Glomerular visceral epithelial cell (primary cell): ENCODE results near the gene IL1R1.

ENCODE experiments used
- DNase-seq: peaks from one replicate; pipeline ENCODE4 v3.0.0-alpha.2; 2016; ENCODE audit errors: extremely low spot score

The IL1R1 gene

DNA sequence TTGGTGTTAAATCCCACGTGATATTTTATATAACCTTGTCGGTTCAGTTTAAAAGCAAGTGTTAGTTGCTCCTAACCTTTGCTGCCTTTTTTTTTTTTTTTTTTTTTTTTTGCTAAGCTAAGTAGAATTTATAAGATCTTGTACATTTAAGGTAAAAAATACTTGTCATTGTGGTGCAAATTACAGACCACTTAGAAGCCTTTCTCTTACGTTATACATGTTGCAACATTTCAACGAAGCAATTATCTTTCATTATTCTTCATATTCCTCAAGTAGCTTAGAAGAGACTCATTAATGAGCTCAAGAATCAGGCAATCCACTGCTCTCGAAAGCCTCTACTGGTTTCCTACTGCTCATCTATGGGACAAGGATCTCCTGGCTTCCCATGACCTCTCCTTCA, 29.4 kb downstream of the IL1R1 start:
- DNase-seq = no peak

DNA sequence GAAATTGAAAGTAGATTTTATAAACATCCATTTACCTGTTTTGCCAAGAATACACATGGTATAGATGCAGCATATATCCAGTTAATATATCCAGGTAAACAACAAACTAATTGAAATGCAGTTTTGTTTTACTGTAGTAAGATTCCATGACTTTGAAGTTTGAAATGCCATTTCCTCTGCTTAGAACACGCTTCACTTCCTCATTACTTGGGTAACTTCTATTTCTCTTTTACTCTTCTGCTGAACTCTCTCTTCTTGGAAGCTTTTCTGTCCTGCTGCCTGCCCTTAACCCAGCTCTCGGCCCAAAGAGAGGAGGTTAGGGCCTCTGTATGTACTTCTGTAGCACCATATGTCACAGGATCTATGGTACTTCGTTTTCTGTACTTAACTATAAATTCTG, 30.2 kb downstream of the IL1R1 start:
- DNase-seq = no peak

DNA sequence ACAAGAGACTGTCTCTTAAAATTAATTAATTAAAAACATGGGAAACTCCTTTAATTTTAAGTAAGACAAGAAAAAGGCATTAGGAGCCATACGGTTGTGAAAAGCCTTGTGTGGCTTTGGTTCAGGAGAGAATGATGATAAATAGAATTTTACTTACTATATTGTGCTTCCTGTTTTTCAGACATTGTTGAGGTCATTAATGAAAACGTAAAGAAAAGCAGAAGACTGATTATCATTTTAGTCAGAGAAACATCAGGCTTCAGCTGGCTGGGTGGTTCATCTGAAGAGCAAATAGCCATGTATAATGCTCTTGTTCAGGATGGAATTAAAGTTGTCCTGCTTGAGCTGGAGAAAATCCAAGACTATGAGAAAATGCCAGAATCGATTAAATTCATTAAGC, 33.6 kb downstream of the IL1R1 start:
- no peak for DNase-seq

DNA sequence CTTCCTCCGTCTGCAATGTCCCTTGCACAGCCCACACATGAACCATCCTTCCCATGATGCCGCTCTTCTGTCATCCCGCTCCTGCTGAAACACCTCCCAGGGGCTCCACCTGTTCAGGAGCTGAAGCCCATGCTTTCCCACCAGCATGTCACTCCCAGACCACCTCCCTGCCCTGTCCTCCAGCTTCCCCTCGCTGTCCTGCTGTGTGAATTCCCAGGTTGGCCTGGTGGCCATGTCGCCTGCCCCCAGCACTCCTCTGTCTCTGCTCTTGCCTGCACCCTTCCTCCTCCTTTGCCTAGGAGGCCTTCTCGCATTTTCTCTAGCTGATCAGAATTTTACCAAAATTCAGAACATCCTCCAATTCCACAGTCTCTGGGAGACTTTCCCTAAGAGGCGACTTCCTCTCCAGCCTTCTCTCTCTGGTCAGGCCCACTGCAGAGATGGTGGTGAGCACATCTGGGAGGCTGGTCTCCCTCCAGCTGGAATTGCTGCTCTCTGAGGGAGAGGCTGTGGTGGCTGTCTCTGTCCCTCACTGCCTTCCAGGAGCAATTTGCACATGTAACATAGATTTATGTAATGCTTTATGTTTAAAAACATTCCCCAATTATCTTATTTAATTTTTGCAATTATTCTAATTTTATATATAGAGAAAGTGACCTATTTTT, 35.4 kb downstream of the IL1R1 start:
- no peak for DNase-seq

DNA sequence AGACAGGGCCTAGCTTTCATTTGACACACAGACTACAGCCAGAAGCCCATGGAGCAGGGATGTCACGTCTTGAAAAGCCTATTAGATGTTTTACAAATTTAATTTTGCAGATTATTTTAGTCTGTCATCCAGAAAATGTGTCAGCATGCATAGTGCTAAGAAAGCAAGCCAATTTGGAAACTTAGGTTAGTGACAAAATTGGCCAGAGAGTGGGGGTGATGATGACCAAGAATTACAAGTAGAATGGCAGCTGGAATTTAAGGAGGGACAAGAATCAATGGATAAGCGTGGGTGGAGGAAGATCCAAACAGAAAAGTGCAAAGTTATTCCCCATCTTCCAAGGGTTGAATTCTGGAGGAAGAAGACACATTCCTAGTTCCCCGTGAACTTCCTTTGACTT, 36.5 kb downstream of the IL1R1 start:
- DNase-seq = no peak

DNA sequence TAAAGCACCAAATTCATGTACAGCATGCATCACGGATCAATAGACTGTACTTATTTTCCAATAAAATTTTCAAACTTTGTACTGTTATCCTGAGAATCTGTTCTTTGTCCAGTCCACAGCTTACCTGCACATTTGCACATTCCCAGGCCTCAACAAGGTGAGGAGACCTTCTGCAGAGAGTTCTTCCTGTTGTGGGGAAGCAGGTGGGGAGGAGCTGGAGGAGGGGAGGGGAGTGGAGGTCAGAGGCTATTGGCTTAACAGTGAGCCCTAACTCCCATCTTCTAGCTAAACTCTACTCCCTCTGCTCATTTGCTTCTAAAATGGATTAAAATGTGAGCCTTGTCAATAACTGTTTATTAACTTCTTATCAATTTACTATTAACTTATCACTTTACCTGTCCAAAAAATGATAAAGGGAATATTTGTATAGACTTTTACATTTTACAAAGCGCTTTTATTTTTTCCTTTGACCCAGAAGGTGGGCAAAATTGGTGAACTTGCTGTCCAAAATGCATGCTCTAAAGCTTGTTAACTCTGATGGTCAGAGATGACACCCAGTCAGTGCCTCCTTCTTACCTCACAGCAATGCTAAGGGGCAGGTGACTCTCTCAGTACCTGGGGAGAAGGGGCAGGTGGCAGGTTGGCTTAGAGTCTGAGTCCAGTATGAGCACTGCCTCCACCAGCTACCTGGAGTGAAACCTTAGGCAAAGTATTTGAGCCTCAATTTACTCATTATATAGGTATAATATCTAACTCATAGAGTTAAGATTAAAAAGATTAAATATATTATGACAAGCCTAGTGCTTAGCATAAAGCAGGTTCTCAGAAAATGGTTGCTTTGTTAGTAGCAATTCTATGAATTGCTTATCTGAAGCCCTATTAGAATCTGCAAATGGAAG, 37.5 kb downstream of the IL1R1 start:
- DNase-seq = no peak

DNA sequence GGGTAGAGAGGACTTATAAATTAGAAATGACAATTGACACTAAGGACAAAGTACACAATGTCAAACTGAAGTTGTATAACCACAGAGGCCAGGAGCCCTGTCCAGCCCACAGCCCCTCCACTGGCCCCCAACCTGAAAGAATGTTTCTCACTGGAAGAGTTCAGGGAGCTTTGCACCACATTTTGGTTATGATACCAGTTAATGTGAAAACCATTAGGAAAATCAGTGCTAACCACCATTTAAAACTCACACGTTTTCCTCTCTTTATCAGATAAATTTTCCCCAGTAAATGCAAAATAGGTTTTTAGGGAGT, 38.1 kb downstream of the IL1R1 start:
- DNase-seq = no peak

DNA sequence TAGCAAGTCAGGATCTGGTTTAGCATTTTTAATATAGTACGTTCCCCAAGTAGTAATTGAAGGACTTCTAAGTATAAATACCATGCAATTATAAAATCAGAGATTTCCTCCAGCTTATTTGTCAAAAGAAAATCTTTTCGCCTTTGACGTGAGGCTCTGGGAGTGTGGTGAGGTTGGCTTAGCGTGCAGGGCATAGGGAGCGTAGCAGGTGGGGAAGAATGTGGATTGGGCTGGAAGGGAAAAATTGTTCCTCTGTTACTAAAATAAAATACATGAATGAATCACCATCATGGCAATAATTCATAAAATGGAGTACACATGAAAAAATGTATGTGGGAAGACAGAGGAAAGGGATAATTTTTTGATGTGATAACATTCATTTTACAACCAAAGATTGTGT, 38.8 kb downstream of the IL1R1 start:
- no peak for DNase-seq

DNA sequence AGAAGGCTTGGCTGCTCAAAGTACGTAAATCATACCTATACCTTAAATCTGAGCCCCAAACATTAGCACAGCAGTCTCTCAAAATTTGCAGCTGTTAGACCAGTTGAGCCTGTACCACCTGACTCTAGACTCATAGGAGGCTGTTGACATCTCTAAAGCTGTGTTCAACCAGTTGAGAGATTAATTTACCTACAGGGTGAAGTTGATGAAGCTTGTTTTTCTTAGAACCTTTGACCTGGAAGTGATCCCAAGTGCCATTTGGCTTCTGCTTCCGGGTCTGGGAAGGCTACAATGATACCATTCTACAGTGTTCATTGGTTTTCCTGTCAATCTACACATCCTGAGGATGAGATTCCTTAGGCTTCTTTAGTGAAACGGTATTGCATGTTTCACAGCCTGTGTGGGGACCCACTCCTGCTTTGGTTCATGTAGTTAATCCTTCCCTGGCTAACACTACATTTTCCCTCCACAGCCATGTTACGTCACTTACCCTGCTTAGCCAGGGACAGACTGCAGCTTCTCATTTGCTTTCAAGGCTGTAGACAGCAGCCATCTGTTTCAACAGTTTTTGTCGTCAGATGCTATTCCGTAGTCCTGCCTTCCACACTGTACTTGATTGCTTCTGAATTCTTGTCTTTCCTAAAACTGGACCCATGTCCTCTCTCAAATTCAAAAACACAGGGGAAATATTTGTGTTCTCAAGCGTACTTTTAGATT, 39.5 kb downstream of the IL1R1 start:
- no peak for DNase-seq

DNA sequence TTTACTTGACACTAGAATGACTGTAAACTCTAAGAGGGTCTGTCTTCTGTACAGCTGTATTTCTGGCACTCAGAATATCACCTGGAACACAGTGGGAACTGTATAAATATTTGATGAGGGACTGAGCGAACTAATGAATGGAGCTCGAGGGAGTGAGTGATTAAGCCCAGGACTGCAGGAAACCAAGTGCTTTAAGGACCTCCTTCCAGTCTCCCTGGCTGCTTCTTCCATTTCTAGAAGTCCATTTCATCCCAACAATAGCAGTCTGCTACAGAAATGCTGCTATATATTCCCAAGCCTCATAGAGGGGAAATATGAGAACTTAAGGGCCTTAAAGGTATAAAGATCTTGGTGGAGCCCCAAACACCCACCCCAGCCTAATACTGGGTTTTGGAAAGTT, 41.5 kb downstream of the IL1R1 start:
- no peak for DNase-seq

DNA sequence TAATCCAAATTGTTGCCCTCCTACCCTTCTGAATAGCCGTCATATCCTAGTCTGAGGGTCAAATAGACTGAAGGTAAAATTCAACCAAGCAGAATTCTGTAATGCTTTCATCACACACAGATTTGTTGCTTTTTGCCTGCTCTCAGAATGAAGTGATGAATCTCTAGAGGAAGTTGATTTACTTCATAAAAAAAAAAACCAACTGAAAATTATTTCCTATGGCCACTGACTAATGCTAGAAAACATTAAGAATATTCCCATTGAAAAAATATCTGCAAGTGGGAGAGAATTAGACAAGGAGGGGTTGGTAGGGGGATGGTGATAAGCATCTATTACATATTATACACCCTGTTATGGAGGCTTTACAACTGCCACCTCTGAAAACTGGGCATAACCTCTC, 42.0 kb downstream of the IL1R1 start:
- no peak for DNase-seq

DNA sequence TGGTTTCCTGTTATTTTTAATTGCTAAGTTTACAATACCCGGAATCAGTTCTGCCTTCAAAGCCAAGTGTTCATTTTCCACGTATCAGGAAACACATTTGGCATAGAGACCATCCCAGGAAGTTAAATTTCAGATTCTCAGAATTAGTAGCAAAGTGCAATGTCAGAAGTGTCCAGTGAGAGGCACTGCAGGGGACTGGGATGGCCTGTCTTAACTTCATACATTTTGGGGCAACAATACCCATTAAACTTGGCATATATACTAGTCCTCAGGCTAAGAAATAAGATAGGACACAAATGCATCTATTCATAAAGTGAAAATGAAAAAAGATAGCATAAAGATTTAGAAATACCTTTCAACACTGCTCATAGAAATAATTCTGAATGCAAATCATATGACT, 42.8 kb downstream of the IL1R1 start:
- no peak for DNase-seq

DNA sequence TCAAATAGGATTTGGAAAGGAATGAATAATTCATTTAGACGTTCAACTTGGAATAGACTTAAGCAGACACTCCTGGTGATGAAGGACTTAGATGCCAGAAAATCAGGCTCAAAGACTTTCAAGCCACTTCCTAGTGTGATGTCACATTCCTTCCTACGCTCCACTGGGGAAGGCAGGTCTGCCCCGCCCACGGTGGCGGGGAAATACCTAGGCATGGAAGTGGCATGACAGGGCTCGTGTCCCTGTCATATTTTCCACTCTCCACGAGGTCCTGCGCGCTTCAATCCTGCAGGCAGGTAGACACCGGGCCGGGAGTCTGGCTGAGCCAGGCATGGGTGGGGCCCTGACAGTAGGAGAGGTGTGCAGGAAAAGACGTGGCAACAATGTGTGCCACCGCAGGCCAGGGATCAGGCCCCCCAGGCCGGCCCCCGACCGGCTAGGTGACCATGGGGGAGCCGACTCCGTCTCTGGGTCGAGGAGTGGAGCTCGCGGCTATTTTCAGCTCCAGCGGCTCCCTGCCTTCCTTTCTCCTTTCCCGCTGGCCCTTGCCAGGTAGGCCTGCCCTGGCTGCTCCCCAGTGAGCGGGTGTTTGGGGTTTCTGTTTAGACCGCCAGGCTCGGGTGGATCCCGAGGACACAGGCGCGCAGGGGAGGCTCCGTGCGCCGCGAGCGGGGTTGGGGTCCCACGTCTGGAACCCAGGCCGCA, 44.4 kb downstream of the IL1R1 start, which contains the start of gene IL1RL2:
TSS of gene IL1RL2 (plus strand) at position 233 of the 705 bp plus-strand sequence. CDS start 845 bp downstream, outside the sequence.
- no peak for DNase-seq

DNA sequence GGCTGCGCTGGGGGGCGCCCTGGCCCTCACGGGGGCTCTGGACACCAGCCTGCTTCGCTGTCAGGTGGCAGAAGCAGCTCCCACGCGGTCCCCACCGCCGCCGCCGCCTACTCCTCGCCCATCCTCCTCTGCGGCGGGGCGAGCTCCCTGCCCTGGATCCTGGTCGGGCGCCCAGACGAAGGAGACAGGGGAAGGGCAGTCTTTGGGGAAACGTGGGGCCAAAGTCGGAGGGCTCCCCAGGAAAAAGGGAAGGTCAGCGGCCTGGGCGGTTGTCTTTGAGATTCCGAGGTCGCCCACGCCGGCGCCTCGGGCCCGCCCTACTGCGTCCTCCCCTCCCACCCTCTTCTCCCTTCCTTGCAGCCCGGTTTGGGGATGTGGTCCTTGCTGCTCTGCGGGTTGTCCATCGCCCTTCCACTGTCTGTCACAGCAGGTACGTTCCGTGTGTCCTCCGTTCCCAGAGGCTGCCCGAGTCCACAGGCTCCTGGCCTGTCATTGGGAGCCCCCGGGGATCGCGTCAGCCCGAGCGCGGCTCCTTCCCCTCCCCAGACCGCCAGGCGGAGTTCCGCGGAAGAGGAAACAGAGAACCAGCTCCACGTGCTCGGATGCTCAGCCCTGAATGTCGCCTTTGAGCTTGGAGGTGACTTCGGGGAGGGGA, 45.1 kb downstream of the IL1R1 start:
- DNase-seq = no peak

DNA sequence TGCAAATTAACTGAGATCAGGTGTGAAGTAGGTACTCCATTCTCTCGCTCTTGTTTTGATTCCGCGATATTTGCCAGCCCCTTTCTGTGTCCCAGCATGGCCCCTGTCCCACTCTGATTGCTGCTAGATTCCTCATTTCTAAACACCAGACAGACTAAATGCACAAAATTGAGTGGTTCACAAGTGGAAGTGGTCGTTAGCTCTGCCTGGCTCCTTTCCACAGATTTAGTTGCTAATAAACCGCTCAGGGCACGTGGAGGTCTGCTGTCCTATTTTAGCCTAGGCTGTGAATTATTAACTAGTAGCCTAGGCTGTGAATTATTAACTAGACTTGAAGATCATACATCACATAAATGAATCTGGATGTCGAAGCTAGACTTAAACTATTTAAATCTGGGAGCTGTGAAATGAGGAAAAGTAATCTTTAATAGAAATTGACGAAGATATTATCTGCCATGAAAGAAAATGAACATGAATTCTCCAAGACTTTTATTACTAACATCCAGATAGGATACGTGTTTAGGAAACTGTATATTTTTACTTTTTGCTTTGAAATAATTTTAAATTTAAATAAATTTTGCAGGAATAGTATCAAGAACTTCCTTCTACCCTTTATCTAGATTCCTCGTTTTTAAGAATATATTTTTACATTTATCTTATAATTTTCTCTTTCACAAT, 48.0 kb downstream of the IL1R1 start:
- peak; percentile 60 for DNase-seq

DNA sequence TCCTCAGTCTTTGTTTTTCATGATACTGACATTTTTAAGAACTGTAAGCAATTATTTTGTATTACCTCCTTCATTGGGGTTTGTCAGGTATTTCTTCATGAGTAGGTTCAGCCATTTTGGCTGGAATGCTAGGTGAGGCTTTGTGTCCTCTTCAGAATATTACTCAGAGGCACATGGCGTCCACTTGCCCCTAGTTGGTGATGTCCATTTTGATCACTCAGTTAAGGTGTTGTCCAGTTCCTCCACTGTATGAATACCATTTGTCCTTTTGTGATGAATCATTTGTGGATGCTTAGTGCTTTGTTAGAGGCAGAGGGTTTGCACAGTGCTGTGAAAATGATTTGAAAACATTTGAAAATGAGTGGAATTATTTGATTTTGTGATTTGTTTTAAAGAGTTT, 49.0 kb downstream of the IL1R1 start:
- no peak for DNase-seq

DNA sequence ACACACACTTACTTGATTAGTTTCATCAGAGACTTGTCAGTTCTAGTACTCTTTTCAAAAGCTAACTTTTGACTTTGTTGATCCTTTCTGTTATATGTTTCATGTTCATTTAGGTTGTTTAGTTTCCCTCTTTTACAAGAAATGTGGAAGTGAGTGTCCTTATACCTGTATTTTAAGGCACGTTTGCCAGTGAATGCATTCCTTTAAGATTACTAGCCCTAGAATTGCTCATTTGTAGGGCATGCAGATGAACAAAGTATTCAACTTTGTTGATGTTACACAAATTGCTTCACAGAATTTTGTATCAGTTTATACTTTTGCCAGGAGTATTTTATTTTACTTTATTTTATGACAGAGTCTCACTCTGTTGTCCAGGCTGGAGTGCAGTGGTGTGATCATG, 50.5 kb downstream of the IL1R1 start:
- no peak for DNase-seq

DNA sequence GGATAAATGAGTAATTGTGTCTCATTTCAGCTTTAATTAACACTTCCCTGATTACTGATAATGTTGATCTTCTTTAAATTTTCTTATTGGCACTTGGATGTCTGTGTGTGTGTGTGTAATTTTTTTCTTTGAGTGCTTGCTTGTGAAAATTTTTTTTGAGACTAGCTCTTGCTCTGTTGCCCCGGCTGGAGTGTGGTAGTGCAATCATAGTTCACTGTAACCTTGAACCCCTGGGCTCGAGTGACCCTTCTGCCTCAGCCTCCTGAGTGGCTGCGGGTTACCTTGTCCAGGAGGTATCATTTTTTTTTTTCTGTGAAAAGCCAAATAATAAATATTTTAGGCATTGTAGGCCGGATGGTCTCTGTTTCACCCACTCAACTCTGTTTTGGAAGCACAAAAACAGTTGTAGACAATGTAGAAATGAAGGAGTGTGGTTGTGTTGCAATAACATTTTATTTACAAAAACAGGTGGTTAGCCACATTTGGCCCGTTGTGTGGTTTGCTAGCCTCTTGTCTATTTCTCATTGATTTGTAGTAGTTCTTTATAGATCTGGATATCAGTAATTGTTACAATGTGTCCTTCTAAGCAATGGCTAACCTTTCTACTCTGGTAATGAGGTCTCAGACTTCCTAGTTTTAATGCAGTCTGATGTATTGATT, 52.2 kb downstream of the IL1R1 start:
- no peak for DNase-seq

DNA sequence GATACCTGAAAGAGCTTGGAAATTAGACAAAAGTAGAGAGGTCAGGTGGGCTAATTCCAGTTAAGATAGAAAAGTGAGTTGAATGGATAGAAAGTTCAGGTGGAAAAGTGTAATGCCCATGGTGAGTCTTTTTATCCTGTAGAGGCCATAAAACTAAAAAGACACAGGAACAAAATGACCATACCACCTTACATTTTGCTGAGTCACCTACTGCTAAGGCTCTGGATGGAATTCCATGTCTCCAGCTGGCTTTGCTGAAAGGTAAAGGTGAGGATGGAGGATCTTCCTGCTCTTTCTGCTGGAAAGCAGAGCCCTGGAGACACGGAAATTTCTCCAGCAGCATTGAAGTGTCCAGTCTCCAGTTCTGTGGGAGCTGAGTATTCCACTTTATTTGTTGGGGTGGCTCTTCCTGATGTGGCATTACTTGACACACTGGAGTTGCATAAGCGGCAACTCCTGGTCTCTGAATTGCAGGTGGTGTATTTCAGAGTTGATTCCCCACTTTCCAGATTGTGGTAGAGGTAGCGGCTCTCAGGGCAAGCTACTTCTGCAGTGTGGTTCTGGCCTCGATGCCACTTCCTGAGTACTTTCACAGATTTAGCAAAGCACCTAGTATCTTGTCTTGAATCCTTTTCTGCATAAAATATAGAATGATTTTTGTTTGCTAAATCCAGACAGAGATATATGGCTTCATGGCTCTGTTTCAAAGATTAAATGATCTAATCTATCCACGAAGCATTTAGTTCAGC, 55.0 kb downstream of the IL1R1 start:
- DNase-seq = no peak

DNA sequence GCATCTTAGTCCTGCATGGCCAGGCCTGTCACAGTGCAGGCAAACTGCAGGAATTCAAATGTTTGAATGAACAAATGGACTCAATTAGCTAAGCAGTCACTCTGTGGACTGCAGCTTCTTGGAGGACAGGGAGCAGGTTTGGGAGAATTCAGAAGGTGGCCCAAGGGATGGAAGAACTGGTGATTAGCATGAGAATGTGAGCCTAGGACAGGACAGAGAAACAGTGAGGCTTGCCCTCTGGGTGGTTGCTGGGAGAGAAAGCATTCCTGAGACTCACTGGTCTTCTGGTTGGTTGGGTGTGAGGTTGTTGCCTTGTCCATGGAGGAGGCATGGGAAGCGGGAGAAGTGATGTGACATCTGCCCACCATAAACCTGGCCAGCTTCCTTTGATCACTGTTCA, 58.0 kb downstream of the IL1R1 start:
- DNase-seq = no peak
